ENCODE results near the gene LINGO4. TPM values are rescaled to one million over a fixed set of nuclear protein-coding genes. Genes with fewer than 3 reads are reported as not detected.

The LINGO4 gene
- total and polyA plus RNA-seq, 10 of the 15 experiments (the other 5 are each of a cell fraction or from before 2014, with no cell fraction given): not detected

DNA sequence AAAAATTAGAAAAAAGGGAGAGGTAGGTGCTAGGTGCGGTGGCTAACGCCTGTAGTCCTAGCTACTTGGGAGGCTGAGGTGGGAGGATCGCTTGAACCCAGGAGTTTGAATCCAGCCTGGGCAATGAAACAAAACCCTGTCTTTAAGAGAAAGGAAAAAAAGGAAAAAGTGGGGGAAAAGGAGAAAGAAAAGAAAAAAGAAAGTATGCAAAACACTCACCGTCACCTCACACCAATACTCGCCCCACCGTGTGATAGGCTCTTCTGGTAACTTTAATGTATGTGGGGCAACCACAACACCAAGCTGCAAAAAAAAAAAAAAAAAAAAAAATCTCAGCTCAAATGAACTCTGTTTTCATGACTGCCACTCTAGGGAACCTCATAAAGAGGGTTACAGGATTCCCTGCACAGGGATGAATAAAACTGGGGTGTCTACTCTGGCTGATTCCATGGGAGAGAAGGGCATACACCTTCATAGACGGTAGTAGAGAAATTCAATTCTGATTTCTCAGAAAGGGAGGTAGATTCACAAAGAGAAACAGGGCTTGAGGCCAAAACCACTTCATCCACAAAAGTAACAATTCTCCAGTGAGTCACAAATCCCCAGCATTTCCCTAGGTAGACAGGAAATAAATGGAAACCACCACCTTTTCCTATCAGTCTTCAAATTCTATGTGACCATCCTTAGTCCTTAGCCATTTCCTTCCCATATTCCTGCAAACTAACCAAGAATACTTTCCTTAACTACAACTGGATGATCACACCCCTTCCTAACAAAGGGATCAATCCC lies 44.4 kb downstream of the LINGO4 start:
- ChIA-PET RAD21 (ENCODE audit: unreplicated experiment) (no interaction called here), CTCF (interaction anchor here (1.0 kb wide), 1 partner anchor 460 kb away, joined by 3 read pairs; no protein-coding TSS in a partner anchor), SMC1A (ENCODE audit: uncharacterized antibody, unreplicated experiment) (no interaction called here), POLR2A (interaction anchor here (0.6 to 1.2 kb wide), 2 partner anchors 24 to 509 kb away, joined by 3 to 5 read pairs; no protein-coding TSS in a partner anchor)
- intact Hi-C loops (cut with micrococcal nuclease; ENCODE audit: unreplicated experiment) (no loop called here), in situ Hi-C loops (cut with MboI) (no loop called here)
- Histone ChIP-seq H2AFZ (ENCODE audit: control insufficient read depth, low read depth, low read length) (no peak overlapping the region), H3K4me1 (ENCODE audit: control insufficient read depth, insufficient read depth, low read length) (no peaks in the 10 kb centered on the region), H3K79me2 (ENCODE audit: control insufficient read depth, insufficient read depth, low read length) (peaks cover 12% of the 10 kb centered on the region), H3K36me3 (ENCODE audit: control insufficient read depth in 2 of 2, insufficient read depth in 2 of 2, low read length in 1 of 2) (peaks cover 5 to 25% of the 10 kb centered on the region in 2 experiments; a peak in 3 of 4 replicates), H3K9me3 (replicated peaks; ENCODE audit: control insufficient read depth, insufficient read depth, low read length) (no peaks in the 10 kb centered on the region), H3K27ac (ENCODE audit: control insufficient read depth, insufficient read depth) (no peak overlapping the region), H3K4me3 (no peak overlapping the region), H3K27me3 (replicated peaks in 1 of 2; ENCODE audit: control insufficient read depth in 2 of 2, insufficient read depth in 2 of 2, low read length in 1 of 2) (no peaks in the 10 kb centered on the region), H3K4me2 (ENCODE audit: control insufficient read depth, insufficient read depth) (no peak overlapping the region), H4K20me1 (ENCODE audit: control insufficient read depth, insufficient read depth) (no peaks in the 10 kb centered on the region), H3K9ac (ENCODE audit: control insufficient read depth, insufficient read depth, low read length) (no peak overlapping the region)
- no peak for FAIRE-seq
- 97% methylated on average over 7 of the region's 7 CpGs for WGBS (ENCODE audit: insufficient coverage, insufficient replicate concordance, low lambda C conversion rate, missing lambda C conversion rate)
- ATAC-seq: no peak
- no TSS peak for BruUV-seq (replicated peaks)
- no peak for DNase-seq (ENCODE audit: low read depth, low spot score)
- no peak for TF ChIP-seq SREBF1 (IDR thresholded peaks at IDR 0.05; ENCODE audit: low read length)
- no peak for TF ChIP-seq SMAD5 (IDR thresholded peaks at IDR 0.05; ENCODE audit: low read depth)
- TF ChIP-seq, protein P1, sequence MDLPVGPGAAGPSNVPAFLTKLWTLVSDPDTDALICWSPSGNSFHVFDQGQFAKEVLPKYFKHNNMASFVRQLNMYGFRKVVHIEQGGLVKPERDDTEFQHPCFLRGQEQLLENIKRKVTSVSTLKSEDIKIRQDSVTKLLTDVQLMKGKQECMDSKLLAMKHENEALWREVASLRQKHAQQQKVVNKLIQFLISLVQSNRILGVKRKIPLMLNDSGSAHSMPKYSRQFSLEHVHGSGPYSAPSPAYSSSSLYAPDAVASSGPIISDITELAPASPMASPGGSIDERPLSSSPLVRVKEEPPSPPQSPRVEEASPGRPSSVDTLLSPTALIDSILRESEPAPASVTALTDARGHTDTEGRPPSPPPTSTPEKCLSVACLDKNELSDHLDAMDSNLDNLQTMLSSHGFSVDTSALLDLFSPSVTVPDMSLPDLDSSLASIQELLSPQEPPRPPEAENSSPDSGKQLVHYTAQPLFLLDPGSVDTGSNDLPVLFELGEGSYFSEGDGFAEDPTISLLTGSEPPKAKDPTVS (IDR thresholded peaks at IDR 0.05; ENCODE audit: low read depth, low read length): no peak
- TF ChIP-seq SP1 (IDR thresholded peaks at IDR 0.05; ENCODE audit: low read depth, low read length): no peak
- TF ChIP-seq CHD1 (IDR thresholded peaks at IDR 0.05; ENCODE audit: low read depth, low read length): no peak
- TF ChIP-seq IKZF2 (IDR thresholded peaks at IDR 0.05): no peak
- no peak for TF ChIP-seq KAT2A (conservative IDR thresholded peaks at IDR 0.05; ENCODE audit: control insufficient read depth, low read depth, low read length)
- TF ChIP-seq HDGF (IDR thresholded peaks at IDR 0.05): no peak
- TF ChIP-seq, protein P2, sequence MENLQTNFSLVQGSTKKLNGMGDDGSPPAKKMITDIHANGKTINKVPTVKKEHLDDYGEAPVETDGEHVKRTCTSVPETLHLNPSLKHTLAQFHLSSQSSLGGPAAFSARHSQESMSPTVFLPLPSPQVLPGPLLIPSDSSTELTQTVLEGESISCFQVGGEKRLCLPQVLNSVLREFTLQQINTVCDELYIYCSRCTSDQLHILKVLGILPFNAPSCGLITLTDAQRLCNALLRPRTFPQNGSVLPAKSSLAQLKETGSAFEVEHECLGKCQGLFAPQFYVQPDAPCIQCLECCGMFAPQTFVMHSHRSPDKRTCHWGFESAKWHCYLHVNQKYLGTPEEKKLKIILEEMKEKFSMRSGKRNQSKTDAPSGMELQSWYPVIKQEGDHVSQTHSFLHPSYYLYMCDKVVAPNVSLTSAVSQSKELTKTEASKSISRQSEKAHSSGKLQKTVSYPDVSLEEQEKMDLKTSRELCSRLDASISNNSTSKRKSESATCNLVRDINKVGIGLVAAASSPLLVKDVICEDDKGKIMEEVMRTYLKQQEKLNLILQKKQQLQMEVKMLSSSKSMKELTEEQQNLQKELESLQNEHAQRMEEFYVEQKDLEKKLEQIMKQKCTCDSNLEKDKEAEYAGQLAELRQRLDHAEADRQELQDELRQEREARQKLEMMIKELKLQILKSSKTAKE (IDR thresholded peaks at IDR 0.05; ENCODE audit: low read depth, poor library complexity, severe bottlenecking): no peak
- TF ChIP-seq, protein P3, sequence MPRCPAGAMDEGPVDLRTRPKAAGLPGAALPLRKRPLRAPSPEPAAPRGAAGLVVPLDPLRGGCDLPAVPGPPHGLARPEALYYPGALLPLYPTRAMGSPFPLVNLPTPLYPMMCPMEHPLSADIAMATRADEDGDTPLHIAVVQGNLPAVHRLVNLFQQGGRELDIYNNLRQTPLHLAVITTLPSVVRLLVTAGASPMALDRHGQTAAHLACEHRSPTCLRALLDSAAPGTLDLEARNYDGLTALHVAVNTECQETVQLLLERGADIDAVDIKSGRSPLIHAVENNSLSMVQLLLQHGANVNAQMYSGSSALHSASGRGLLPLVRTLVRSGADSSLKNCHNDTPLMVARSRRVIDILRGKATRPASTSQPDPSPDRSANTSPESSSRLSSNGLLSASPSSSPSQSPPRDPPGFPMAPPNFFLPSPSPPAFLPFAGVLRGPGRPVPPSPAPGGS (IDR thresholded peaks at IDR 0.05; ENCODE audit: borderline replicate concordance, insufficient read depth, low read depth, low read length, poor library complexity, severe bottlenecking): no peak
- TF ChIP-seq TCF3 (IDR thresholded peaks at IDR 0.05; ENCODE audit: borderline replicate concordance, insufficient read depth, low read depth, low read length): no peak
- TF ChIP-seq, protein P4, sequence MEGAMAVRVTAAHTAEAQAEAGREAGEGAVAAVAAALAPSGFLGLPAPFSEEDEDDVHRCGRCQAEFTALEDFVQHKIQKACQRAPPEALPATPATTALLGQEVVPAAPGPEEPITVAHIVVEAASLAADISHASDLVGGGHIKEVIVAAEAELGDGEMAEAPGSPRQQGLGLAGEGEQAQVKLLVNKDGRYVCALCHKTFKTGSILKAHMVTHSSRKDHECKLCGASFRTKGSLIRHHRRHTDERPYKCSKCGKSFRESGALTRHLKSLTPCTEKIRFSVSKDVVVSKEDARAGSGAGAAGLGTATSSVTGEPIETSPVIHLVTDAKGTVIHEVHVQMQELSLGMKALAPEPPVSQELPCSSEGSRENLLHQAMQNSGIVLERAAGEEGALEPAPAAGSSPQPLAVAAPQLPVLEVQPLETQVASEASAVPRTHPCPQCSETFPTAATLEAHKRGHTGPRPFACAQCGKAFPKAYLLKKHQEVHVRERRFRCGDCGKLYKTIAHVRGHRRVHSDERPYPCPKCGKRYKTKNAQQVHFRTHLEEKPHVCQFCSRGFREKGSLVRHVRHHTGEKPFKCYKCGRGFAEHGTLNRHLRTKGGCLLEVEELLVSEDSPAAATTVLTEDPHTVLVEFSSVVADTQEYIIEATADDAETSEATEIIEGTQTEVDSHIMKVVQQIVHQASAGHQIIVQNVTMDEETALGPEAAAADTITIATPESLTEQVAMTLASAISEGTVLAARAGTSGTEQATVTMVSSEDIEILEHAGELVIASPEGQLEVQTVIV (IDR thresholded peaks at IDR 0.05; ENCODE audit: borderline replicate concordance, partially characterized antibody): no peak
- TF ChIP-seq, protein P5, sequence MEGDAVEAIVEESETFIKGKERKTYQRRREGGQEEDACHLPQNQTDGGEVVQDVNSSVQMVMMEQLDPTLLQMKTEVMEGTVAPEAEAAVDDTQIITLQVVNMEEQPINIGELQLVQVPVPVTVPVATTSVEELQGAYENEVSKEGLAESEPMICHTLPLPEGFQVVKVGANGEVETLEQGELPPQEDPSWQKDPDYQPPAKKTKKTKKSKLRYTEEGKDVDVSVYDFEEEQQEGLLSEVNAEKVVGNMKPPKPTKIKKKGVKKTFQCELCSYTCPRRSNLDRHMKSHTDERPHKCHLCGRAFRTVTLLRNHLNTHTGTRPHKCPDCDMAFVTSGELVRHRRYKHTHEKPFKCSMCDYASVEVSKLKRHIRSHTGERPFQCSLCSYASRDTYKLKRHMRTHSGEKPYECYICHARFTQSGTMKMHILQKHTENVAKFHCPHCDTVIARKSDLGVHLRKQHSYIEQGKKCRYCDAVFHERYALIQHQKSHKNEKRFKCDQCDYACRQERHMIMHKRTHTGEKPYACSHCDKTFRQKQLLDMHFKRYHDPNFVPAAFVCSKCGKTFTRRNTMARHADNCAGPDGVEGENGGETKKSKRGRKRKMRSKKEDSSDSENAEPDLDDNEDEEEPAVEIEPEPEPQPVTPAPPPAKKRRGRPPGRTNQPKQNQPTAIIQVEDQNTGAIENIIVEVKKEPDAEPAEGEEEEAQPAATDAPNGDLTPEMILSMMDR (IDR thresholded peaks at IDR 0.05 in 2 of 3, conservative IDR thresholded peaks at IDR 0.05 in 1 of 3; ENCODE audit: control insufficient read depth in 2 of 3, extremely low read depth in 1 of 3, insufficient read depth in 1 of 3, low read depth in 3 of 3, low read length in 3 of 3): no peak

Data from GM12878 (cell line).